ENCODE measurements around the gene SPSB2. TPM values are rescaled to one million over a fixed set of nuclear protein-coding genes. Genes with fewer than 3 reads are reported as not detected.
A peak's percentile ranks its signal among the peaks of the same experiment; 100 is the strongest.

Gene SPSB2
- total and polyA plus RNA-seq, 8 donors, result 5.1 to 24.0 (median 9.9) TPM; not detected in 1

DNA sequence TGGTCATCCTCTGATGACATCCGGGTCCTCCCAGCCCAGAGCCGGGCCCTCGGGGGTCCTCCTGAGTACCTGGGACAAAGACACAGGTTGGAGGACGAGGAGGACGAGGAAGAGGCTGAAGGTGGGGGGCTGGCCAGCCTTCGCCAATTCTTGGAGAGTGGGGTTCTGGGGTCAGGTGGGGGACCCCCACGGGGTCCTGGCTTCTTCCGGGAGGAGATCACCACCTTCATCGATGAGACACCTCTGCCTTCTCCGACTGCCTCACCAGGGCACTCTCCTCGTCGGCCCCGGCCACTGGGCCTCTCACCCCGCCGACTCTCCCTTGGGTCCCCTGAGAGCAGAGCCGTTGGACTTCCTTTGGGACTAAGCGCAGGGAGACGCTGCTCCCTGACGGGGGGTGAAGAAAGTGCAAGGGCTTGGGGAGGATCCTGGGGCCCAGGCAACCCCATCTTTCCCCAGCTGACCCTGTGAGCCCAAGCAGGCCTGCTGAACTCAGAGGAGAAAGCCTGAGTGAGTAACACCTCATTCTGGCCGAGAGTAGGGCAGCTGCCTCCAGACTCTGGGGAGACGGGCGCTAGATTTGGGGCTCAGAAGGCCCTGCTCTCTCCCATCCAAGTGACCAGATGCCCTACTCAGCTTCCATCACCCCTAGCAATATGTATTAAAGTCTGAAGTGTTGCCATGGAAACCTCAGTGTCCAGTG lies 46.2 kb downstream of the SPSB2 start:
- intact Hi-C loops (cut with DNase I; ENCODE audit: low total_unique reads), result loop anchor here (10.0 kb wide), 1 partner anchor 82 kb away; no protein-coding TSS in a partner anchor
- DNase-seq, result no peak
- peaks cover 0 to 80% (median 30%) of the 10 kb centered on the region in 3 donors for H3K27me3 ChIP-seq
- TF ChIP-seq CTCF (IDR thresholded peaks at IDR 0.05), result no peak
- TF ChIP-seq POLR2A (IDR thresholded peaks at IDR 0.05), result no peak
- no peak for TF ChIP-seq EP300 (IDR thresholded peaks at IDR 0.05)
- TF ChIP-seq POLR2AphosphoS5 (IDR thresholded peaks at IDR 0.05), result no peak
- H3K4me3 ChIP-seq, result no peak overlapping the region
- peaks cover 27 to 62% (median 45%) of the 10 kb centered on the region in 4 donors for H3K4me1 ChIP-seq
- no peaks in the 10 kb centered on the region for H3K9me3 ChIP-seq
- peak overlapping the region in 3 of 5 donors; percentile 45 to 62 (median 47) for H3K27ac ChIP-seq
- WGBS, 5 donors, result 76 to 87% (median 80%) methylated on average over 21 to 22 of the region's 22 CpGs
- H3K36me3 ChIP-seq, result peaks cover 0 to 17% (median 13%) of the 10 kb centered on the region in 4 donors

- H3K9me3 ChIP-seq, result no peaks in the 10 kb centered on the region
- 76 to 82% (median 79%) methylated on average over 16 to 17 of the region's 17 CpGs for WGBS, 5 donors
- H3K27me3 ChIP-seq, result peaks cover 0 to 87% (median 35%) of the 10 kb centered on the region in 3 donors
- no peak overlapping the region for H3K27ac ChIP-seq
- no peak overlapping the region for H3K4me3 ChIP-seq
- intact Hi-C loops (cut with DNase I; ENCODE audit: low total_unique reads), result loop anchor here (10.0 kb wide), 1 partner anchor 81 kb away; no protein-coding TSS in a partner anchor
- DNase-seq, result peak in 1 of 2 donors; percentile 16
- TF ChIP-seq POLR2AphosphoS5 (IDR thresholded peaks at IDR 0.05) (no peak), EP300 (IDR thresholded peaks at IDR 0.05) (no peak), POLR2A (IDR thresholded peaks at IDR 0.05) (no peak), CTCF (IDR thresholded peaks at IDR 0.05) (no peak)
- H3K36me3 ChIP-seq, result peaks cover 0 to 11% (median 6%) of the 10 kb centered on the region in 4 donors
- H3K4me1 ChIP-seq, result peaks cover 34 to 69% (median 52%) of the 10 kb centered on the region in 4 donors
These were observed 46.9 kb downstream of the SPSB2 start for GRCh38 chr12:6826125-6826733.

DNA sequence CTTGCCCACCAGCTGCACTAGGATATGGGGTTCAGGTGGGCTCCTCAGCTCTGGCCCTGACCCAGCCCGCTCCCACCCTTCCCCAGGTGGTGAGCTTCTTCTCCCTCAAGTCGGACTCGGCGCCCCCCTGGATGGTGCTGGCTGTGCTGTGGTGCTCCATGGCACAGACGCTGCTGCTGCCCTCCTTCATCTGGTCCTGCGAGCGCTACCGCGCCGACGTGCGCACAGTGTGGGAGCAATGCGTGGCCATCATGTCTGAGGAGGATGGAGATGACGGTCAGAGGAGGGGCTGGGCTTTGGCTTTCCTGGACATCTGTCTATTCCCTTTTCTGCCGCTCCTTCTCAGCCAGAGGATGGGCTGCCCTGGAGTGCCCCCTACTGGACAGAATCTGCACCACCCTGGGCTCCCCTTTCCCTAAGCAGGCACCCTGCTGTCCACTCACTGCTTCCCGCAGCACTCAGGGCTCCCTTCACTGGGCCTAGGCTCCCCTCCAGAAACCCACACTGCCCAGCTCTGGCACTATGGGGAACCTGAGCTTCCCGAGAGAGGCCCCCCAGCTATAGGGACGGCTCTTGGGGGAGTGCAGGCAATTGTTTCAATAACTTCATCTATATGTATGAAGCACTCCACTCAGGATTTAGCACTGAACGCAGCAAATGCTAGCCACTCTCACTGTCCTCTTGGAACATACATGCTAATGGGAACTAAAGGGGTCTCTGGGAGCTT lies 47.5 kb downstream of the SPSB2 start:
- DNase-seq, result peak; percentile 87 to 94
- peaks cover 0 to 4% (median under 1%) of the 10 kb centered on the region in 4 donors for H3K36me3 ChIP-seq
- peak overlapping the region in 1 of 4 donors; percentile 27 for H3K4me3 ChIP-seq
- TF ChIP-seq CTCF (IDR thresholded peaks at IDR 0.05) (peak in 5 of 7 experiments; percentile 85 to 92 (median 88)), EP300 (IDR thresholded peaks at IDR 0.05) (no peak), POLR2AphosphoS5 (IDR thresholded peaks at IDR 0.05) (peak in 1 of 3 donors; percentile 20)
- H3K27ac ChIP-seq, result peak overlapping the region in 1 of 5 donors; percentile 25
- WGBS, 5 donors, result 8 to 12% (median 10%) methylated on average over 13 to 19 of the region's 19 CpGs
- peaks cover 35 to 74% (median 55%) of the 10 kb centered on the region in 4 donors for H3K4me1 ChIP-seq
- peaks cover 0 to 93% (median 38%) of the 10 kb centered on the region in 3 donors for H3K27me3 ChIP-seq
- H3K9me3 ChIP-seq, result no peaks in the 10 kb centered on the region
- intact Hi-C loops (cut with DNase I; ENCODE audit: low total_unique reads), result loop anchor here (10.0 kb wide), 1 partner anchor 81 kb away; no protein-coding TSS in a partner anchor

DNA sequence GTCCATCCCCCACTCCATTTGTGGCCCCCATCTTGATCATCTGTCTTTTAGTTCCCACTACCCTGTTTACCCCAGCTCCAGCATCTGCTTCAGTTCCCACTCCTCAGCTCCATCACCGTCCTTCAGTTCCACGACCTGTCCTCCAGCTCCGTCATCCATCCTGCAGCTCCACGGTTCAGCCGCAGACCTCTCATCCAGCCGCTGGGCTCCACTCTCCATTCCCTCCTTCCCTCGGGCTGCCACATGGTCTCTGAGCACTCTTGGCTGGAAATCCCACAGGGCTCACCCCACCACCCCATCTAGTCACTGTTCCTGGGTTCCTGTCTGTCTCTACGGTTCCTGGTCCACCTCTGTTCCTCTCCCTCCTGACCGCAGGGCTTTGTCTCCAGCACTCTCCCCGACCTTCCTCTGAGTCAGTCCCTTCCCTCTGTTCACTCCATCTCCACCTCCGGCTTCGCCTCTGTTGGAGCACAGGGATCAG lies 48.2 kb downstream of the SPSB2 start:
- H3K9me3 ChIP-seq, result no peaks in the 10 kb centered on the region
- no peaks in the 10 kb centered on the region for H3K36me3 ChIP-seq
- H3K4me1 ChIP-seq, result peaks cover 35 to 68% (median 55%) of the 10 kb centered on the region in 4 donors
- 39 to 45% (median 44%) methylated on average over 11 to 12 of the region's 12 CpGs for WGBS, 5 donors
- peak overlapping the region in 1 of 4 donors; percentile 27 for H3K4me3 ChIP-seq
- H3K27me3 ChIP-seq, result peaks cover 0 to 99% (median 38%) of the 10 kb centered on the region in 3 donors
- no peak for TF ChIP-seq POLR2A (IDR thresholded peaks at IDR 0.05)
- TF ChIP-seq POLR2AphosphoS5 (IDR thresholded peaks at IDR 0.05), result no peak
- no peak for TF ChIP-seq EP300 (IDR thresholded peaks at IDR 0.05)
- no peak for TF ChIP-seq CTCF (IDR thresholded peaks at IDR 0.05)
- peak overlapping the region in 1 of 5 donors; percentile 25 for H3K27ac ChIP-seq
- DNase-seq, result no peak
- intact Hi-C loops (cut with DNase I; ENCODE audit: low total_unique reads), result loop anchor here (10.0 kb wide), 1 partner anchor 80 kb away; no protein-coding TSS in a partner anchor
